ENCODE measurements around the gene CDSN.
A peak's percentile ranks its signal among the peaks of the same experiment; 100 is the strongest.

Gene CDSN

GRCh38 chr6:31114970-31115849 lies 5.0 kb downstream of the CDSN start:
- peak; percentile 71 for DNase-seq (ENCODE audit: low read depth)
- H3K4me3 ChIP-seq (ENCODE audit: low read length) = peak overlapping the region; percentile 55
- peak; percentile 52 for TF ChIP-seq CTCF (IDR thresholded peaks at IDR 0.05; ENCODE audit: insufficient read depth, low read depth, low read length, missing control alignments)

GRCh38 chr6:31114541-31114878 lies 5.7 kb downstream of the CDSN start, which contains the start of gene PSORS1C1:
TSS of gene PSORS1C1 (plus strand) at chr6:31114800. CDS start at chr6:31129633, 14,833 bp downstream.
- peak within 1 kb of the TSS; percentile 55 for H3K4me3 ChIP-seq (ENCODE audit: low read length)
- no peak for TF ChIP-seq CTCF (IDR thresholded peaks at IDR 0.05; ENCODE audit: insufficient read depth, low read depth, low read length, missing control alignments)
- DNase-seq (ENCODE audit: low read depth) = peak; percentile 98

- DNase-seq (ENCODE audit: low read depth) = no peak
- no peak for TF ChIP-seq CTCF (IDR thresholded peaks at IDR 0.05; ENCODE audit: insufficient read depth, low read depth, low read length, missing control alignments)
- no peak overlapping the region for H3K4me3 ChIP-seq (ENCODE audit: low read length)
These were observed 6.2 kb downstream of the CDSN start for GRCh38 chr6:31113861-31114540.

GRCh38 chr6:31112478-31112877 lies 7.8 kb downstream of the CDSN start, which contains the start of gene C6orf15:
TSS of gene C6orf15 (minus strand) at chr6:31112575. CDS start at chr6:31112555, 20 bp downstream.
- no peak within 1 kb of the TSS for H3K4me3 ChIP-seq (ENCODE audit: low read length)
- TF ChIP-seq CTCF (IDR thresholded peaks at IDR 0.05; ENCODE audit: insufficient read depth, low read depth, low read length, missing control alignments) = no peak
- DNase-seq (ENCODE audit: low read depth) = no peak

- no peak for DNase-seq (ENCODE audit: low read depth)
- H3K4me3 ChIP-seq (ENCODE audit: low read length) = no peak overlapping the region
- no peak for TF ChIP-seq CTCF (IDR thresholded peaks at IDR 0.05; ENCODE audit: insufficient read depth, low read depth, low read length, missing control alignments)
These were observed 8.5 kb downstream of the CDSN start for GRCh38 chr6:31111712-31112111.

GRCh38 chr6:31110825-31111582 lies 9.2 kb downstream of the CDSN start:
- TF ChIP-seq CTCF (IDR thresholded peaks at IDR 0.05; ENCODE audit: insufficient read depth, low read depth, low read length, missing control alignments) = no peak
- no peak overlapping the region for H3K4me3 ChIP-seq (ENCODE audit: low read length)
- DNase-seq (ENCODE audit: low read depth) = no peak

Data from epithelial cell of esophagus (primary cell).